T-helper 9 cell (primary cell): ENCODE measurements around the gene DPAGT1.
A peak's percentile ranks its signal among the peaks of the same experiment; 100 is the strongest.
"Not testable (repeated sequence)": the region's sequence is repeated elsewhere in the genome, so short reads cannot be mapped to it uniquely, and the experiment has no call there.

ENCODE experiments used
- DNase-seq: peaks from one replicate; pipeline ENCODE4 v3.0.0-alpha.2; 2020
- total RNA-seq, 2 donors: gene quantifications; one replicate each; lab custom pipeline; 2026; lab: John Stamatoyannopoulos, UW

Gene DPAGT1
- 12.8 to 22.0 reads per million in 2 donors for total RNA-seq

GRCh38 chr11:119101759-119102423 lies at the start of gene DPAGT1:
Gene DPAGT1, minus strand, starts transcription at chr11:119101853. Its CDS starts 198 bp downstream, at chr11:119101655.
- DNase-seq, result peak; percentile 76

- DNase-seq, result no peak
These were observed 48.2 kb upstream of the DPAGT1 start for GRCh38 chr11:119149786-119150275.

- DNase-seq, result peak; percentile 12
These were observed 47.5 kb upstream of the DPAGT1 start, which contains the start of gene ABCG4 for GRCh38 chr11:119149018-119149785. Gene ABCG4, plus strand, starts transcription at chr11:119149052. Its CDS starts 914 bp downstream, at chr11:119149966.

GRCh38 chr11:119148720-119149017 lies 47.0 kb upstream of the DPAGT1 start:
- DNase-seq, result no peak

GRCh38 chr11:119147604-119148333 lies 46.1 kb upstream of the DPAGT1 start:
- no peak for DNase-seq

- DNase-seq, result no peak
These were observed 43.9 kb upstream of the DPAGT1 start for GRCh38 chr11:119145551-119145950.

- no peak for DNase-seq
These were observed 43.3 kb upstream of the DPAGT1 start for GRCh38 chr11:119144825-119145486.

- not testable (repeated sequence) for DNase-seq
These were observed 37.6 kb upstream of the DPAGT1 start for GRCh38 chr11:119139276-119139675.

GRCh38 chr11:119134389-119134978 lies 32.8 kb upstream of the DPAGT1 start:
- no peak for DNase-seq

GRCh38 chr11:119130662-119131061 lies 29.0 kb upstream of the DPAGT1 start:
- DNase-seq, result no peak

- no peak for DNase-seq
These were observed 25.1 kb upstream of the DPAGT1 start for GRCh38 chr11:119126675-119127268.

GRCh38 chr11:119125821-119126220 lies 24.2 kb upstream of the DPAGT1 start:
- DNase-seq, result no peak

- DNase-seq, result no peak
These were observed 20.1 kb upstream of the DPAGT1 start for GRCh38 chr11:119121811-119122124.

- peak; percentile 99 for DNase-seq
These were observed 19.6 kb upstream of the DPAGT1 start, which contains the start of gene HINFP for GRCh38 chr11:119121008-119121810. Gene HINFP, plus strand, starts transcription at chr11:119121580. Its CDS starts 5,365 bp downstream, at chr11:119126945.

- no peak for DNase-seq
These were observed 19.0 kb upstream of the DPAGT1 start for GRCh38 chr11:119120639-119121007.

GRCh38 chr11:119118946-119119345 lies 17.3 kb upstream of the DPAGT1 start:
- DNase-seq, result no peak

- DNase-seq, result no peak
These were observed 16.6 kb upstream of the DPAGT1 start for GRCh38 chr11:119118227-119118626.

GRCh38 chr11:119117004-119117706 lies 15.5 kb upstream of the DPAGT1 start:
- DNase-seq, result no peak

- no peak for DNase-seq
These were observed 14.9 kb upstream of the DPAGT1 start for GRCh38 chr11:119116601-119117000.

GRCh38 chr11:119116235-119116594 lies 14.6 kb upstream of the DPAGT1 start:
- no peak for DNase-seq
